IPS-NIHi11 (cell line): ENCODE measurements around the gene MKRN2OS.

Experiments used
- DNase-seq: peaks from one replicate; pipeline ENCODE4 v3.0.0; 2012; ENCODE audit warnings: mixed read lengths, low spot score

MKRN2OS gene

GRCh38 chr3:12545473-12545791 lies at the start of gene MKRN2OS:
Gene MKRN2OS, minus strand, starts transcription at chr3:12545499. Its CDS starts 35 bp downstream, at chr3:12545464.
- DNase-seq: peak; percentile 52

- no peak for DNase-seq
Observed at GRCh38 chr3:12593473-12593872, 48.2 kb upstream of the MKRN2OS start.

- no peak for DNase-seq
Observed at GRCh38 chr3:12591997-12592715, 46.9 kb upstream of the MKRN2OS start.

- no peak for DNase-seq
Observed at GRCh38 chr3:12591456-12591855, 46.2 kb upstream of the MKRN2OS start.

GRCh38 chr3:12590096-12590495 lies 44.8 kb upstream of the MKRN2OS start:
- DNase-seq: no peak

GRCh38 chr3:12588039-12589009 lies 43.0 kb upstream of the MKRN2OS start:
- no peak for DNase-seq

GRCh38 chr3:12586403-12586802 lies 41.1 kb upstream of the MKRN2OS start:
- no peak for DNase-seq

GRCh38 chr3:12585970-12586369 lies 40.7 kb upstream of the MKRN2OS start:
- no peak for DNase-seq

- no peak for DNase-seq
Observed at GRCh38 chr3:12585181-12585580, 39.9 kb upstream of the MKRN2OS start.

GRCh38 chr3:12584083-12584482 lies 38.8 kb upstream of the MKRN2OS start:
- DNase-seq: no peak

GRCh38 chr3:12583280-12583679 lies 38.0 kb upstream of the MKRN2OS start:
- DNase-seq: no peak

GRCh38 chr3:12582730-12583129 lies 37.4 kb upstream of the MKRN2OS start:
- DNase-seq: no peak

- no peak for DNase-seq
Observed at GRCh38 chr3:12579905-12580304, 34.6 kb upstream of the MKRN2OS start.

GRCh38 chr3:12579456-12579855 lies 34.2 kb upstream of the MKRN2OS start:
- DNase-seq: no peak

- no peak for DNase-seq
Observed at GRCh38 chr3:12578742-12579141, 33.4 kb upstream of the MKRN2OS start.

GRCh38 chr3:12577379-12577778 lies 32.1 kb upstream of the MKRN2OS start:
- no peak for DNase-seq

GRCh38 chr3:12574661-12575060 lies 29.4 kb upstream of the MKRN2OS start:
- no peak for DNase-seq

GRCh38 chr3:12574131-12574530 lies 28.8 kb upstream of the MKRN2OS start:
- no peak for DNase-seq

- DNase-seq: no peak
Observed at GRCh38 chr3:12571986-12572385, 26.7 kb upstream of the MKRN2OS start.

- no peak for DNase-seq
Observed at GRCh38 chr3:12569836-12570235, 24.5 kb upstream of the MKRN2OS start.

- no peak for DNase-seq
Observed at GRCh38 chr3:12568747-12569146, 23.4 kb upstream of the MKRN2OS start.

GRCh38 chr3:12566976-12567375 lies 21.7 kb upstream of the MKRN2OS start:
- no peak for DNase-seq

GRCh38 chr3:12562451-12562850 lies 17.2 kb upstream of the MKRN2OS start:
- no peak for DNase-seq
